HG03103 (cell line): Measurements from ENCODE around the gene MTMR3.

ENCODE experiments used
- ATAC-seq: cut with Tn5 transposase; IDR thresholded peaks from one replicate; pipeline ENCODE4 v1.9.1; 2021; ENCODE audit warnings: low read depth; ENCODE audit not compliant: unreplicated experiment

MTMR3 gene

GRCh38 chr22:30078320-30079311 is 195.6 kb downstream of the MTMR3 start:
- no peak for ATAC-seq

GRCh38 chr22:30079952-30080533 is 197.1 kb downstream of the MTMR3 start, which contains the start of gene HORMAD2:
Gene HORMAD2 (plus strand): TSS chr22:30080464. CDS start chr22:30093953, 13,489 bp downstream.
- no peak for ATAC-seq
